Sigmoid colon (tissue), 7 donors: ENCODE data around the gene C6orf141. TPM values are rescaled to one million over a fixed set of nuclear protein-coding genes. Genes with fewer than 3 reads are reported as not detected.

ENCODE experiments used
- DNase-seq: peaks from one replicate; pipeline ENCODE4 v3.0.0-alpha.2; 2019
- H3K27ac ChIP-seq, 4 donors: fragments of 200-600 bp; sonication (generic); one replicate each; pipeline ENCODE4 v1.5.1; 2016 to 2019; ENCODE audit warnings: mild to moderate bottlenecking in 1 of 4
- H3K27me3 ChIP-seq, 3 donors: fragments of 200-600 bp; sonication (generic); one replicate each; pipeline ENCODE4 v1.5.1; 2019; ENCODE audit warnings: mild to moderate bottlenecking in 1 of 3
- H3K36me3 ChIP-seq, 4 donors: fragments of 200-600 bp; sonication (generic); one replicate each; pipeline ENCODE4 v1.5.1; 2016 to 2019
- H3K4me1 ChIP-seq, 4 donors: fragments of 200-600 bp; sonication (generic); one replicate each; pipeline ENCODE4 v1.5.1; 2017 to 2019
- H3K4me3 ChIP-seq, 4 donors: fragments of 200-600 bp; sonication (generic); one replicate each; pipeline ENCODE4 v1.5.1; 2017 to 2019; ENCODE audit warnings: mild to moderate bottlenecking in 2 of 4, moderate library complexity in 1 of 4
- H3K9me3 ChIP-seq, 4 donors: fragments of 200-600 bp in 3 of 4; sonication (generic) in 3 of 4; one replicate each; pipeline versions ENCODE4 v1.5.1 to v1.6.1; 2013 to 2019
- CTCF ChIP-seq, 4 experiments: fragments of 450-650 bp in 3 of 4; fragments of 200-600 bp in 1 of 4; IDR thresholded peaks; one replicate each; pipeline ENCODE4 v1.5.1; 2016 to 2019; ENCODE audit warnings: antibody characterized with exemption in 4 of 4, mild to moderate bottlenecking in 3 of 4, moderate library complexity in 2 of 4
- EP300 ChIP-seq, 4 donors: sonication (generic); formaldehyde crosslinking; IDR thresholded peaks; one replicate each; pipeline ENCODE4 v1.6.1; 2017; ENCODE audit warnings: antibody characterized with exemption in 4 of 4
- POLR2A ChIP-seq, 2 donors: fragments of 450-650 bp; IDR thresholded peaks; one replicate each; pipeline ENCODE4 v1.6.1; 2016; ENCODE audit warnings: antibody characterized with exemption in 2 of 2, mild to moderate bottlenecking in 2 of 2, moderate library complexity in 2 of 2
- POLR2AphosphoS5 ChIP-seq, 4 donors: sonication (generic); formaldehyde crosslinking; IDR thresholded peaks; one replicate each; pipeline ENCODE4 v1.6.1; 2017; ENCODE audit warnings: antibody characterized with exemption in 4 of 4
- WGBS, 2 donors: extraction: QIAGEN DNeasy Blood & Tissue Kit; methylation state at CpG; one replicate each; pipeline ENCODE4 v1.1.7; 2013; 5-methylcytosine and 5-hydroxymethylcytosine counted together
- intact Hi-C: fragments of 100-400 bp; cut with DNase I; formaldehyde crosslinking; loops from one replicate; pipeline ENCODE4 v1.15.1; 2023
- polyA plus RNA-seq, 3 donors: library from polyadenylated mRNA; stranded (reverse); fragments of 200-250 nt; gene quantifications; one replicate each; pipeline ENCODE4 v1.2.3, GENCODE V29; 2013
- total RNA-seq, 4 donors: library from RNA; depleted of rRNA; stranded (reverse); fragments of >200 nt; gene quantifications; one replicate each; pipeline ENCODE4 v1.1.0, GENCODE V29; 2016
- donor health status: healthy with polysubstance abuse.
- donor health status: Bipolar disorder and iron deficiency.
- donor health status: healthy.

C6orf141 gene
- total and polyA plus RNA-seq, 7 donors, result 1.4 to 6.9 (median 3.6) TPM

DNA sequence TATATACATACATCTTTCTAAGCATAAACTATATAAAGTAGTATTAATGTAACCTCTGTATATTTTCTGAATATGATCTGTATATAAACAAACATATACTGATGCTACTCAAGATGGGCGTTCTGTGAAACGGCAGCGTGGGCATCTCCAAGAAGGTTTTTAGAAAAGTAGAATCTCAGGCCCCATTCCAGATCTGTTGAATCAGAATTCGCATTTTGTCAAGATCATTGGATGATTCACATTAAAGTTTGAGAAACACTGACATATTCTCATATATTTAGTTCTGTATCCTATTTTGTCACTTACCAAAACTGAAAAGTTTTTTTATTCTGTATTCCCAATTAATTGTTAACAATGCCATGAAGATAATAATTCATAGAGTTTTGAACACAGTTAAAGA, 5.5 kb downstream of the C6orf141 start:
- no peaks in the 10 kb centered on the region for H3K9me3 ChIP-seq
- TF ChIP-seq POLR2AphosphoS5 (IDR thresholded peaks at IDR 0.05), result no peak
- TF ChIP-seq POLR2A (IDR thresholded peaks at IDR 0.05), result no peak
- no peak for TF ChIP-seq CTCF (IDR thresholded peaks at IDR 0.05)
- TF ChIP-seq EP300 (IDR thresholded peaks at IDR 0.05), result no peak
- no peak overlapping the region for H3K4me3 ChIP-seq
- intact Hi-C loops, result no loop called here
- peaks cover 0 to 10% (median 7%) of the 10 kb centered on the region in 4 donors for H3K4me1 ChIP-seq
- no peak for DNase-seq
- no peaks in the 10 kb centered on the region for H3K36me3 ChIP-seq
- H3K27me3 ChIP-seq, result peaks cover 1 to 20% (median 8%) of the 10 kb centered on the region in 3 donors
- H3K27ac ChIP-seq, result no peak overlapping the region
- 70 to 72% methylated on average over 4 of the region's 4 CpGs for WGBS, 2 donors

GRCh38 chr6:49556429-49556837, 6.0 kb downstream of the C6orf141 start:
- intact Hi-C loops, result no loop called here
- Histone ChIP-seq H3K36me3 (no peaks in the 10 kb centered on the region), H3K4me3 (no peak overlapping the region), H3K27me3 (peaks cover 0 to 16% (median 4%) of the 10 kb centered on the region in 3 donors), H3K27ac (no peak overlapping the region), H3K4me1 (peaks cover 0 to 5% (median 2%) of the 10 kb centered on the region in 4 donors), H3K9me3 (no peaks in the 10 kb centered on the region)
- TF ChIP-seq POLR2A (IDR thresholded peaks at IDR 0.05) (no peak), EP300 (IDR thresholded peaks at IDR 0.05) (no peak), POLR2AphosphoS5 (IDR thresholded peaks at IDR 0.05) (no peak), CTCF (IDR thresholded peaks at IDR 0.05) (no peak)
- no peak for DNase-seq

- intact Hi-C loops, result no loop called here
- Histone ChIP-seq H3K27me3 (peaks cover 0 to 8% (median 0%) of the 10 kb centered on the region in 3 donors), H3K9me3 (no peaks in the 10 kb centered on the region), H3K36me3 (no peaks in the 10 kb centered on the region), H3K27ac (no peak overlapping the region), H3K4me3 (no peak overlapping the region), H3K4me1 (no peaks in the 10 kb centered on the region)
- WGBS, 2 donors, result 69 to 80% methylated on average over 3 of the region's 3 CpGs
- TF ChIP-seq CTCF (IDR thresholded peaks at IDR 0.05) (no peak), EP300 (IDR thresholded peaks at IDR 0.05) (no peak), POLR2A (IDR thresholded peaks at IDR 0.05) (no peak), POLR2AphosphoS5 (IDR thresholded peaks at IDR 0.05) (no peak)
- DNase-seq, result no peak
Measured at GRCh38 chr6:49557177-49557576, 6.7 kb downstream of the C6orf141 start.

- no peaks in the 10 kb centered on the region for H3K9me3 ChIP-seq
- H3K4me1 ChIP-seq, result no peaks in the 10 kb centered on the region
- no peak overlapping the region for H3K27ac ChIP-seq
- H3K36me3 ChIP-seq, result no peaks in the 10 kb centered on the region
- TF ChIP-seq POLR2AphosphoS5 (IDR thresholded peaks at IDR 0.05), result no peak
- TF ChIP-seq CTCF (IDR thresholded peaks at IDR 0.05), result no peak
- TF ChIP-seq EP300 (IDR thresholded peaks at IDR 0.05), result no peak
- TF ChIP-seq POLR2A (IDR thresholded peaks at IDR 0.05), result no peak
- H3K4me3 ChIP-seq, result no peak overlapping the region
- intact Hi-C loops, result no loop called here
- no peaks in the 10 kb centered on the region for H3K27me3 ChIP-seq
- DNase-seq, result no peak
Measured at GRCh38 chr6:49558238-49558637, 7.8 kb downstream of the C6orf141 start.
